ENCODE results near the gene SRRM1. TPM values are rescaled to one million over a fixed set of nuclear protein-coding genes. Genes with fewer than 3 reads are reported as not detected.

SRRM1 gene
- total RNA-seq, 1 experiment from 2014 or later = 228 TPM

- H3K27me3 Mint-ChIP-seq (ENCODE audit: low read depth) = no peaks in the 10 kb centered on the region
- ChIA-PET POLR2A (no interaction called here), CTCF (no interaction called here)
- no peak overlapping the region for H3K27ac Mint-ChIP-seq
- TF ChIP-seq SMAD3 (CRISPR knock-in tag; IDR thresholded peaks at IDR 0.05; ENCODE audit: borderline replicate concordance) (no peak), ERG (CRISPR knock-in tag; IDR thresholded peaks at IDR 0.05) (no peak), CBFB (CRISPR knock-in tag; IDR thresholded peaks at IDR 0.05; ENCODE audit: low read depth) (no peak), ZNF317 (CRISPR knock-in tag; IDR thresholded peaks at IDR 0.05; ENCODE audit: borderline replicate concordance, low read depth) (no peak)
- no peaks in the 10 kb centered on the region for H3K9me3 Mint-ChIP-seq
- H3K4me3 Mint-ChIP-seq = no peak overlapping the region
- H3K4me1 Mint-ChIP-seq = peaks cover 14% of the 10 kb centered on the region
- no peak for DNase-seq (ENCODE audit: low spot score)
- ATAC-seq = no peak
- peaks cover 88% of the 10 kb centered on the region for H3K36me3 Mint-ChIP-seq
These were observed 5.8 kb downstream of the SRRM1 start for GRCh38 chr1:24648919-24649318.

- CTCF ChIA-PET = no interaction called here
- POLR2A ChIA-PET = no interaction called here
- H3K9me3 Mint-ChIP-seq = no peaks in the 10 kb centered on the region
- no peak for ATAC-seq
- H3K4me1 Mint-ChIP-seq = no peaks in the 10 kb centered on the region
- H3K36me3 Mint-ChIP-seq = peaks cover 94% of the 10 kb centered on the region
- H3K27me3 Mint-ChIP-seq (ENCODE audit: low read depth) = no peaks in the 10 kb centered on the region
- no peak overlapping the region for H3K27ac Mint-ChIP-seq
- no peak for DNase-seq (ENCODE audit: low spot score)
- no peak overlapping the region for H3K4me3 Mint-ChIP-seq
- TF ChIP-seq ZBTB21 (CRISPR knock-in tag; IDR thresholded peaks at IDR 0.05; ENCODE audit: borderline replicate concordance) (no peak), IRF2 (CRISPR knock-in tag; IDR thresholded peaks at IDR 0.05; ENCODE audit: borderline replicate concordance, low read depth) (no peak), ATF1 (CRISPR knock-in tag; IDR thresholded peaks at IDR 0.05) (no peak), AR (CRISPR knock-in tag; IDR thresholded peaks at IDR 0.05) (no peak), E2F1 (CRISPR knock-in tag; IDR thresholded peaks at IDR 0.05) (no peak), ZNF121 (CRISPR knock-in tag; IDR thresholded peaks at IDR 0.05) (no peak), ZNF219 (CRISPR knock-in tag; IDR thresholded peaks at IDR 0.05; ENCODE audit: borderline replicate concordance) (no peak), CREM (CRISPR knock-in tag; IDR thresholded peaks at IDR 0.05) (no peak)
These were observed 9.3 kb downstream of the SRRM1 start for GRCh38 chr1:24652382-24652781.

GRCh38 chr1:24654010-24654409, 10.9 kb downstream of the SRRM1 start:
- ChIA-PET POLR2A (no interaction called here), CTCF (interaction anchor here (0.6 kb wide), 1 partner anchor 10 kb away, joined by 3 read pairs; no protein-coding TSS in a partner anchor)
- Mint-ChIP-seq H3K9me3 (no peaks in the 10 kb centered on the region), H3K4me3 (no peak overlapping the region), H3K27ac (no peak overlapping the region), H3K4me1 (no peaks in the 10 kb centered on the region), H3K27me3 (ENCODE audit: low read depth) (no peaks in the 10 kb centered on the region), H3K36me3 (peaks cover 89% of the 10 kb centered on the region)
- ATAC-seq = no peak
- no peak for DNase-seq (ENCODE audit: low spot score)
- TF ChIP-seq SOX15 (CRISPR knock-in tag; IDR thresholded peaks at IDR 0.05) = no peak
- TF ChIP-seq NFATC4 (CRISPR knock-in tag; IDR thresholded peaks at IDR 0.05) = no peak
- no peak for TF ChIP-seq CTCF (IDR thresholded peaks at IDR 0.05)
- TF ChIP-seq NR3C1 (CRISPR knock-in tag; conservative IDR thresholded peaks at IDR 0.05; ENCODE audit: low read depth) = no peak
- no peak for TF ChIP-seq ZNF232 (CRISPR knock-in tag; IDR thresholded peaks at IDR 0.05)
- no peak for TF ChIP-seq ZNF423 (CRISPR knock-in tag; IDR thresholded peaks at IDR 0.05)
- TF ChIP-seq MLX (CRISPR knock-in tag; IDR thresholded peaks at IDR 0.05) = no peak
- TF ChIP-seq ZNF281 (CRISPR knock-in tag; IDR thresholded peaks at IDR 0.05) = no peak
- TF ChIP-seq IRF1 (CRISPR knock-in tag; IDR thresholded peaks at IDR 0.05) = no peak
- no peak for TF ChIP-seq CREM (CRISPR knock-in tag; IDR thresholded peaks at IDR 0.05)
- no peak for TF ChIP-seq PRRX2 (CRISPR knock-in tag; IDR thresholded peaks at IDR 0.05)
- TF ChIP-seq JUN (CRISPR knock-in tag; IDR thresholded peaks at IDR 0.05) = no peak

Data from WTC11 (cell line).